ENCODE measurements around the gene GALNT6. TPM values are rescaled to one million over a fixed set of nuclear protein-coding genes. Genes with fewer than 3 reads are reported as not detected.

Gene GALNT6
- total RNA-seq, 1 donor from 2014 or later, result 0.60 TPM

DNA sequence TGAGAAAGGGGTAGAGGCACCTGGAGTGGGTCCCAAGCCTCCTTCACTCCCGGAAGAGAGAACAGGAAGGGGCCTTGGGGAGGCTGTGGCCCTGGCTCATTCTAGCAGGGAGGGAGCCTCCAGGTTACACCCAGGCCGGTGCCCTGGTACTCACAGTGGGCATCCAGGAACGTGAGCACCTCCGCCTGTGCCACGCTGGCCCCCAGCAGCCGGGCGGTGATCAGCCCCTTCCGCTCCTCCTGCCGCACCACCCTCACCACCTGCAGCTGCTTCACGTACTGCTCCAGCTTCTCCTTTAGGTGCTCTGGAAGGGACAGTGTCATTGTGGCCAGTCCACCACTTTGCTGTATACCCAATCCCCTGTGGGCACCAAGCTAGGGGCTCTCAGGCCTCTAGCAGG is 25.9 kb downstream of the GALNT6 start:
- Histone ChIP-seq H3K9me3 (replicated peaks) (no peaks in the 10 kb centered on the region), H3K36me3 (no peaks in the 10 kb centered on the region), H3K4me1 (peaks cover 6% of the 10 kb centered on the region), H3K4me3 (no peak overlapping the region), H3K27ac (replicated peaks) (no peak overlapping the region), H3K27me3 (ENCODE audit: low read depth) (no peaks in the 10 kb centered on the region)
- TF ChIP-seq, protein P1, sequence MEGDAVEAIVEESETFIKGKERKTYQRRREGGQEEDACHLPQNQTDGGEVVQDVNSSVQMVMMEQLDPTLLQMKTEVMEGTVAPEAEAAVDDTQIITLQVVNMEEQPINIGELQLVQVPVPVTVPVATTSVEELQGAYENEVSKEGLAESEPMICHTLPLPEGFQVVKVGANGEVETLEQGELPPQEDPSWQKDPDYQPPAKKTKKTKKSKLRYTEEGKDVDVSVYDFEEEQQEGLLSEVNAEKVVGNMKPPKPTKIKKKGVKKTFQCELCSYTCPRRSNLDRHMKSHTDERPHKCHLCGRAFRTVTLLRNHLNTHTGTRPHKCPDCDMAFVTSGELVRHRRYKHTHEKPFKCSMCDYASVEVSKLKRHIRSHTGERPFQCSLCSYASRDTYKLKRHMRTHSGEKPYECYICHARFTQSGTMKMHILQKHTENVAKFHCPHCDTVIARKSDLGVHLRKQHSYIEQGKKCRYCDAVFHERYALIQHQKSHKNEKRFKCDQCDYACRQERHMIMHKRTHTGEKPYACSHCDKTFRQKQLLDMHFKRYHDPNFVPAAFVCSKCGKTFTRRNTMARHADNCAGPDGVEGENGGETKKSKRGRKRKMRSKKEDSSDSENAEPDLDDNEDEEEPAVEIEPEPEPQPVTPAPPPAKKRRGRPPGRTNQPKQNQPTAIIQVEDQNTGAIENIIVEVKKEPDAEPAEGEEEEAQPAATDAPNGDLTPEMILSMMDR (IDR thresholded peaks at IDR 0.05; ENCODE audit: borderline replicate concordance), result no peak
- intact Hi-C loops (cut with micrococcal nuclease), result no loop called here
- no peak for DNase-seq

DNA sequence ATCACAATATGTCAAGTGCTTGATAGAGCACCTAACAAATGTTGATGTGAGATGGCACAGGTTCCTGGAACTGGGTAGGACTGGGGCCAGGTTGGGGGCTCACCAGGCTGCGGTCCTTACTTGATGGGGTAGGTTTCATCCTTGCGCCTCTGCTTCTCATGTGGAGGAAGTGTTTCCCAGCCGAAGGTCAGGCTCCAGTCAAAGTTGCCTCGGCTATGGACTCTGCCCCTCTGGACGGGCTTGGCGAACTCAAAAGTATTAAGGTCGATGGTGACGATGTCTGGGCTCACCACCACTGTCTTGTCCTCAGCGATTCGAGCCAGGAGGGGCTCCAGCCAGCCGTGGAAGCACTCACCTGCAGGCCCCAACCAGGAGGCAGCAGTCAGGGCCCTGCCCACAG is 27.2 kb downstream of the GALNT6 start:
- H3K4me1 ChIP-seq, result peaks cover 2% of the 10 kb centered on the region
- TF ChIP-seq, protein P1 (IDR thresholded peaks at IDR 0.05; ENCODE audit: borderline replicate concordance), result no peak
- no peak overlapping the region for H3K27ac ChIP-seq (replicated peaks)
- no peak for DNase-seq
- no peak overlapping the region for H3K4me3 ChIP-seq
- H3K36me3 ChIP-seq, result no peaks in the 10 kb centered on the region
- intact Hi-C loops (cut with micrococcal nuclease), result no loop called here
- no peaks in the 10 kb centered on the region for H3K27me3 ChIP-seq (ENCODE audit: low read depth)
- H3K9me3 ChIP-seq (replicated peaks), result no peaks in the 10 kb centered on the region

DNA sequence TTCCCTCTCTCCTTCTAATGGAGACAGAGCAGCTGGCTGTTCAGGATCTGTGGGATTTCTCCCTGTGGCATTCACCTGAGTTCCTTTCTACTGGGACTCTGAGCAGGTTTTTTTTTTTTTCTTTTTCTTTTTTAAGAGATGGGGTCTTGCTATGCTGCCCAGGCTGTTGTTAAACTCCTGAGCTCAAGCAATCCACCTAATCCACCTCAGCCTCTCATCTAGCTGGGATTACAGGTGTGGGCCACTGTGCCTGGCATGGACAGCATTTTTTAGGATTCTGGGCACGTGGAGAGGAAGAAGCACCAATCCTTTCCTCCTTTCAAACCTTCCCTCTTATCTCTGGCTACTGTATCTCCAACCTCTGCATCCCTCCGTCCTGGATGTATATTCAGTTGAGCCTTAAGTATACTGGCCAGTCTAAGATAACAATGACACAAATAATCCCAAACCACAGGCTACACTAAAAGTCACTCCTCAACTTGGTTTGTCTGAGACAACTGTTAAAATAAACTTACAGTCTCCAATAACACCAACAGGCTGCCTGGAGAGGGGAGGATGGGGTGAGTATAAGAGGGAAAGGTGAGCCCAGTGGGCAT is 28.4 kb downstream of the GALNT6 start:
- H3K27me3 ChIP-seq (ENCODE audit: low read depth), result no peaks in the 10 kb centered on the region
- H3K4me1 ChIP-seq, result no peaks in the 10 kb centered on the region
- TF ChIP-seq, protein P1 (IDR thresholded peaks at IDR 0.05; ENCODE audit: borderline replicate concordance), result no peak
- H3K4me3 ChIP-seq, result no peak overlapping the region
- H3K9me3 ChIP-seq (replicated peaks), result no peaks in the 10 kb centered on the region
- no peak for DNase-seq
- H3K27ac ChIP-seq (replicated peaks), result no peak overlapping the region
- intact Hi-C loops (cut with micrococcal nuclease), result no loop called here
- no peaks in the 10 kb centered on the region for H3K36me3 ChIP-seq

DNA sequence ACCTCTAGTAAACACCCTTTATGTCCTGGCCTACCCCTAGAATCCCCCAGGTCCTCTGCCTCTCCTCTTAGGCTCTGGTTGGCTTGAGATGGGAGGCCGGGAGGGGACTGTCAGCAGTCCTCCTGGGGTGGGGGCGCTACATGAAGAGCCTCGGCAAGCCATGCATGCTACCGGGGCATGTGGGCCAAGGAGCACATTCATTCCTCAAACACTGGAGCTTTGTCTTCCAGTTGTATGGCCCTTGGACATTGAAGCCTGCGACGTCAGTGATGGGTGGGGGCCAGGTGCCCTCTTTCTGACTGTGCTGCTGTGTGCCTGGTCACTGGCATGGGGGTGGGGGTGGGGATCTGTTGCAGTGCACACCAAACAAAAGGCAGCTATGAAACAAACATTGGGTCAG is 28.9 kb downstream of the GALNT6 start:
- no peak for DNase-seq
- H3K4me3 ChIP-seq, result no peak overlapping the region
- no peaks in the 10 kb centered on the region for H3K9me3 ChIP-seq (replicated peaks)
- no peaks in the 10 kb centered on the region for H3K27me3 ChIP-seq (ENCODE audit: low read depth)
- no peaks in the 10 kb centered on the region for H3K36me3 ChIP-seq
- H3K4me1 ChIP-seq, result no peaks in the 10 kb centered on the region
- H3K27ac ChIP-seq (replicated peaks), result no peak overlapping the region
- TF ChIP-seq, protein P1 (IDR thresholded peaks at IDR 0.05; ENCODE audit: borderline replicate concordance), result no peak
- intact Hi-C loops (cut with micrococcal nuclease), result no loop called here

DNA sequence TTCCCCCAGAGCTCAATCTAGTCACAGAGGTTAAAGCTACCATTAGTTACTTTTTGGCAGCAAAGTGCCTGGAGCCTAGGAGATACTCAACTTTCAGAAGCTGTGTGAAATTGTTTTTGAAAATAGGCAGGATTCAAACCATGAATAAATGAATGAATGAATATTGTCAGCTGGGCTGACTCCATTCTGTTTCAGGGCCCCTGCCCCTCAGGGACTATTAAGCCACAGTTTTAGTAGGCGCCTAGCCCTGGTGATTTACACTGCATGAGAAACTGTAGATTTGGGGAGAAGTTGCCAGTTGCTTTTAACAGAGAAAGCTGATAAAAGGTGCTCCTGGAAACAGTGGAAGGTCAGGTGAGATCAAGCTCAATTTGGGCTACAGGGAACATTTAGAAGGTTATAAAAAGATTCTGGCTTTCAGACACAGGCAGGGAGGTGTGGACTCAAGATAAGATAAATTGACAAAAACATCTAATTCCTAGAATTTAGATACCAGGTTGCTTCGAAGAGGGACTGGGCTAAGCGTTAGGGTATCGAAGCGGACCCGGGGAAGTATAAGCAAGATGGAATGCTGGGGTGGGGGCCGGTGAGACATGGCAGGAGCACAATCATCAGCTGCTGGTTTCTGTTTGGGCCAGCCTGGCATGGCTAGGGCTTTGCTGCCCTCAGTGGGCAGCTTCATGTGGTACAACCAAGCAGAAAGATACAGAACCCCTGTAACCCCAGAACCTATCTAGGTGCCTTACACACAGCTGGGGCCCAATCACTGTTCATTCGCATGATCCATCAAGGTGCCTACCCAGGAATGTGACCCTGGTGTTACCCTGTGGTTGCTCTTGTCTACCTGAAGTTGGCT is 29.8 kb downstream of the GALNT6 start:
- TF ChIP-seq, protein P1 (IDR thresholded peaks at IDR 0.05; ENCODE audit: borderline replicate concordance), result no peak
- DNase-seq, result no peak
- Histone ChIP-seq H3K27me3 (ENCODE audit: low read depth) (no peaks in the 10 kb centered on the region), H3K4me1 (no peaks in the 10 kb centered on the region), H3K27ac (replicated peaks) (no peak overlapping the region), H3K9me3 (replicated peaks) (no peaks in the 10 kb centered on the region), H3K36me3 (no peaks in the 10 kb centered on the region), H3K4me3 (no peak overlapping the region)
- intact Hi-C loops (cut with micrococcal nuclease), result no loop called here

Measured in left ventricle myocardium inferior (tissue), 1 donor.